Stimulated activated CD8-positive, alpha-beta memory T cell treated with anti-CD3 and anti-CD28 coated beads, Interleukin-2, amount 100 ng/mL, for 48 hours (primary cell): Measurements from ENCODE around the gene FLRT1.
A peak's percentile ranks its signal among the peaks of the same experiment; 100 is the strongest.

Experiments used
- DNase-seq, 2 donors: peaks; one replicate each; pipeline ENCODE4 v3.0.0-alpha.2; 2020; ENCODE audit warnings: low read depth in 2 of 2

The FLRT1 gene

GRCh38 chr11:64035576-64035975 lies at the start of gene FLRT1:
Gene FLRT1, plus strand, starts transcription at chr11:64035931. Its CDS starts 80,337 bp downstream, at chr11:64116268.
- DNase-seq: no peak

- peak; percentile 81 to 86 for DNase-seq
These were observed 49.4 kb upstream of the FLRT1 start, which contains the start of gene OTUB1 for GRCh38 chr11:63986156-63986931. Gene OTUB1, plus strand, starts transcription at chr11:63986438. Its CDS starts 19 bp downstream, at chr11:63986457.

- DNase-seq: no peak
These were observed 48.7 kb upstream of the FLRT1 start for GRCh38 chr11:63986932-63987513.

GRCh38 chr11:63991558-63991957 lies 44.2 kb upstream of the FLRT1 start:
- DNase-seq: no peak

GRCh38 chr11:63993100-63993499 lies 42.6 kb upstream of the FLRT1 start:
- no peak for DNase-seq

GRCh38 chr11:63993993-63994392 lies 41.7 kb upstream of the FLRT1 start:
- no peak for DNase-seq

GRCh38 chr11:63996512-63996911 lies 39.2 kb upstream of the FLRT1 start:
- DNase-seq: no peak

GRCh38 chr11:63997104-63997700 lies 38.5 kb upstream of the FLRT1 start:
- DNase-seq: no peak

- no peak for DNase-seq
These were observed 37.9 kb upstream of the FLRT1 start for GRCh38 chr11:63997801-63998337.

- no peak for DNase-seq
These were observed 37.0 kb upstream of the FLRT1 start for GRCh38 chr11:63998558-63999348.

GRCh38 chr11:63999349-64000025 lies 36.2 kb upstream of the FLRT1 start:
- DNase-seq: peak; percentile 43 to 56

- DNase-seq: peak; percentile 48 to 67
These were observed 35.5 kb upstream of the FLRT1 start for GRCh38 chr11:64000026-64000739.

- DNase-seq: no peak
These were observed 34.8 kb upstream of the FLRT1 start for GRCh38 chr11:64000740-64001483.

GRCh38 chr11:64001484-64002420 lies 34.0 kb upstream of the FLRT1 start:
- no peak for DNase-seq

GRCh38 chr11:64003807-64004589 lies 31.7 kb upstream of the FLRT1 start:
- DNase-seq: no peak

- DNase-seq: no peak
These were observed 31.1 kb upstream of the FLRT1 start for GRCh38 chr11:64004590-64004984.

- no peak for DNase-seq
These were observed 30.0 kb upstream of the FLRT1 start for GRCh38 chr11:64005691-64006090.

GRCh38 chr11:64006398-64006797 lies 29.3 kb upstream of the FLRT1 start:
- no peak for DNase-seq
